GM19452 (cell line): ENCODE measurements around the gene BANP.
"Not testable (repeated sequence)": the region's sequence is repeated elsewhere in the genome, so short reads cannot be mapped to it uniquely, and the experiment has no call there.

Experiments used
- ATAC-seq: cut with Tn5 transposase; IDR thresholded peaks from one replicate; pipeline ENCODE4 v1.9.1; 2021; ENCODE audit not compliant: unreplicated experiment

The BANP gene

GRCh38 chr16:88044121-88044581 is 92.9 kb downstream of the BANP start:
- ATAC-seq = peak; percentile 65

- ATAC-seq = not testable (repeated sequence)
These were observed 94.1 kb downstream of the BANP start for GRCh38 chr16:88045361-88045760.

- peak; percentile 68 for ATAC-seq
These were observed 94.6 kb downstream of the BANP start for GRCh38 chr16:88045820-88046303.

GRCh38 chr16:88047462-88047861 is 96.2 kb downstream of the BANP start:
- ATAC-seq = no peak

- no peak for ATAC-seq
These were observed 97.8 kb downstream of the BANP start for GRCh38 chr16:88048985-88049384.

GRCh38 chr16:88049561-88050545 is 98.6 kb downstream of the BANP start:
- no peak for ATAC-seq

GRCh38 chr16:88050952-88051660 is 99.9 kb downstream of the BANP start:
- no peak for ATAC-seq

GRCh38 chr16:88052661-88053060 is 101.4 kb downstream of the BANP start:
- no peak for ATAC-seq

- ATAC-seq = not testable (repeated sequence)
These were observed 102.2 kb downstream of the BANP start for GRCh38 chr16:88053479-88053878.

- ATAC-seq = no peak
These were observed 104.1 kb downstream of the BANP start for GRCh38 chr16:88055356-88055755.

- no peak for ATAC-seq
These were observed 105.0 kb downstream of the BANP start for GRCh38 chr16:88056212-88056611.

GRCh38 chr16:88057656-88058055 is 106.4 kb downstream of the BANP start:
- ATAC-seq = no peak

- ATAC-seq = no peak
These were observed 106.9 kb downstream of the BANP start for GRCh38 chr16:88058136-88058535.

GRCh38 chr16:88058817-88059216 is 107.6 kb downstream of the BANP start:
- no peak for ATAC-seq

- ATAC-seq = no peak
These were observed 108.6 kb downstream of the BANP start for GRCh38 chr16:88059701-88060386.

GRCh38 chr16:88060524-88061219 is 109.4 kb downstream of the BANP start:
- ATAC-seq = no peak

- ATAC-seq = no peak
These were observed 110.3 kb downstream of the BANP start for GRCh38 chr16:88061346-88062110.

- ATAC-seq = no peak
These were observed 111.3 kb downstream of the BANP start for GRCh38 chr16:88062341-88063210.
